ENCODE data around the gene SPSB3.

The SPSB3 gene

DNA sequence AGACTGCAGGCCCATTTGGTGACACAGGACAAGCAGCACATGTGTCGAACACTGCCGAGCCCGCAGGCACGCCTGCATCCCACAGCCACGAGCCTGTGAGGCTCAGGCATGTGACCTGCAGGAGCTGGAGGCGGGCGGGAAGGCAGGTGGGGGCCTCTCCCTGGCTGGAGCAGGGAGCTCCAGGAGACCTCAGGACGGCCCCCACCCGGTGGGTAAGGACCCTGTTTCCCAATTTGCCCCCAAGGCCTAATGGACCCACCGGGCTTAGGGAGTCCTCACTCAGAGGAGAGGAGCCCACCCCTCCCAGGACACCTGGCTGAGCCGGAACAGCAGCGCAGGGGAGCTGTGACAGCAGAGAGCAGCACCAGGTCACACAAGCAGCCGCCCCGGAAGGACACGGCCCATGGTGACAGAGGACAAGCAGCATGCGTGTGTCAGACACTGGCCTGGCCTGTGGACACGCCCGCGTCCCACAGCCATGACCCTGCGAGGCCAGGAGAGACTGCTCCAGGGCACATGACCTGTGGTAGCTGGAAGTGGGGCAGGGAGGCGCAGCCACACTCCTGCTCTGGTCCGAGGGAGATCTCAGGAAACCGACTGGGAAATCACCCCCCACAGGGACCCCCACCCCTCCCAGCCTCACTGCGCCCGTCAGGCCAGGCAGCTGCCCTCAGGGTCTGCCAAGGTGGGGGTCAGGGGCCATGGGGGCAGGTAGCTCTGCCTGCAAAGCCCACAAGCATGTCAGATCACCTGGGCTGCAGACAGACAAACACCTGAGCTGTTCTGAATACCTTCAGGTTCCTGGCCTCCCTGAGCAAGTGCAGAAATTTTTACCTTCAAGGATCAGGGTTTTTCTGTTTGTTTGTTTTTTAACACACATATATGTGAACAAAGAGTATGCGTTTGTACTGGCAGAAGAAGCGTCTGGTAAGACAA is 2.4 kb downstream of the SPSB3 start:
- no peaks in the 10 kb centered on the region for H3K27me3 ChIP-seq (ENCODE audit: insufficient read depth, low read length)
- H3K4me3 ChIP-seq (ENCODE audit: low read length), result no peak overlapping the region
- H3K36me3 ChIP-seq (ENCODE audit: insufficient read depth, low read length), result peaks cover 46% of the 10 kb centered on the region
- no peak overlapping the region for H2AFZ ChIP-seq (ENCODE audit: low read depth, low read length)
- H3K9me3 ChIP-seq (ENCODE audit: low read length), result no peaks in the 10 kb centered on the region
- peaks cover 16% of the 10 kb centered on the region for H3K4me1 ChIP-seq (ENCODE audit: insufficient read depth, low read length)

DNA sequence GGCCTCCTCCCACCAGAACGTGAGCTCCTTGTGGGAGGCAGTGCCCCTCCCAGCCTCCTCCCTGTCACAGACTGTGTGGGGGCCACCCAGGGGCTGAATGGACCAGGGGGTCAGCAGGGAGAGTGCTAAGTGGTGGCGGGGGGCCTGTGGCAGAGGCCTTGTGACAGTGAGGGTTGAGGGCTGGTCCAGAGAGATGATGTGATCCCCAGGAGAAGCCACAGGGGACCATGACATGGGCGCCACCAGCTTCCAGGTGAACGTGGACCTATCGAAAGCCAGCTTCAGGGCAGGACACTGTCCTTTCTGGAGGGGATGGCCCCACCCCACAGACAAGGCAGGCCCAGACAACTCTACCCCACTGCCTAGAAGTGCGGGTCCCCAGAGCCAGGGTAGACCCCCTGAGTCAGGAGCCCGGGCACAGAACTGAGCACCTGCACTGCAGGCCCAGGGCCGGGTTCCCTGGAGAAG is 3.1 kb downstream of the SPSB3 start:
- H2AFZ ChIP-seq (ENCODE audit: low read depth, low read length), result no peak overlapping the region
- H3K27me3 ChIP-seq (ENCODE audit: insufficient read depth, low read length), result no peaks in the 10 kb centered on the region
- peaks cover 46% of the 10 kb centered on the region for H3K36me3 ChIP-seq (ENCODE audit: insufficient read depth, low read length)
- H3K4me1 ChIP-seq (ENCODE audit: insufficient read depth, low read length), result peaks cover 21% of the 10 kb centered on the region
- no peaks in the 10 kb centered on the region for H3K9me3 ChIP-seq (ENCODE audit: low read length)
- H3K4me3 ChIP-seq (ENCODE audit: low read length), result no peak overlapping the region

DNA sequence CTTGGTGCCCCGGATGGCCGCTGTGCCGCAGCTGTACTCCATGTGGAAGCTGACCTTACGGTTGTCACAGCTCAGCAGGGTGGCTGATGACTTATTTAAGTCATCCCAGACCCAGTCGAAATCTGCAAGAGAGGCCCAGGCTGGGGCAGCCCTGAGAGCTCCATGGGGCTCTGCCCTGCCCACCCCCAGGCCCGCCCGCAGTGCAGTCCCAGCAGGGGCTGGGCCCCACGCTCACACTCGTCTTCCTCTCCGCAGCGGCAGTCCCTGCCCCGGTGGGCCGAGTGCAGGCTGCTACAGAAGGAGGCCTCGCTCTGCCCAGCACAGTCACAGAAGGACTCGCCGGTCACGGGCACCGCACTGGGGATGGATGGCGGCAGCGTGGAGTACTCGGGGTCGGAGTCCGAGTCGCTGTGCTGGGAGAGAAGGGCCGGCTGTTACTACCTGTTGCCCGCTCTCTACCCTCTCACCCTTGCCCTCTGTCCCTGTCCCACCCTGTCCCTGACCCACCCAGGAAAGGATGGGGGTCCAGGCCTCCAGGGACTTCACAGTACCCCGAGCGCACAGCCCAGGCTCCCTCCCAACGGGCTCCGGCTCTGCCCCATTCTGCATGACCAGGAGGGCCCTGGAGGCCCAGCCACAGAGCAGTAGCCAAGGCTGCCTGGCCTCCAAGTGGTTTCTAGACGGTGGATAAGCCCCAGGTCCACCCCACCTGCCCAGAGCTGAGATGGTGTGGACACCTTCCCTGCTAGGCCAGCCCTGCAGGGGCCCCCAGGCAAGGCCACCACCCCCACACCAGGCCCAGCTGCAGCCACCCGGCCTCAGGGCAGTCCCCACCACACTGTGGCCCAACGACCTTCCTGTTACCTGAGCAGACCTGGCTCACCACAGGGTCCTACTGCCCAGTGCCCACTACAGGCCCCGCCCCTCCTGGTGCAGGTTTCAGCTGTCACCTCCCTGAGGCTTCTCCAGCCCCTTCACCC is 3.9 kb downstream of the SPSB3 start:
- H3K4me3 ChIP-seq (ENCODE audit: low read length), result no peak overlapping the region
- H3K36me3 ChIP-seq (ENCODE audit: insufficient read depth, low read length), result peaks cover 46% of the 10 kb centered on the region
- no peak overlapping the region for H2AFZ ChIP-seq (ENCODE audit: low read depth, low read length)
- H3K4me1 ChIP-seq (ENCODE audit: insufficient read depth, low read length), result peaks cover 23% of the 10 kb centered on the region
- no peaks in the 10 kb centered on the region for H3K9me3 ChIP-seq (ENCODE audit: low read length)
- no peaks in the 10 kb centered on the region for H3K27me3 ChIP-seq (ENCODE audit: insufficient read depth, low read length)

DNA sequence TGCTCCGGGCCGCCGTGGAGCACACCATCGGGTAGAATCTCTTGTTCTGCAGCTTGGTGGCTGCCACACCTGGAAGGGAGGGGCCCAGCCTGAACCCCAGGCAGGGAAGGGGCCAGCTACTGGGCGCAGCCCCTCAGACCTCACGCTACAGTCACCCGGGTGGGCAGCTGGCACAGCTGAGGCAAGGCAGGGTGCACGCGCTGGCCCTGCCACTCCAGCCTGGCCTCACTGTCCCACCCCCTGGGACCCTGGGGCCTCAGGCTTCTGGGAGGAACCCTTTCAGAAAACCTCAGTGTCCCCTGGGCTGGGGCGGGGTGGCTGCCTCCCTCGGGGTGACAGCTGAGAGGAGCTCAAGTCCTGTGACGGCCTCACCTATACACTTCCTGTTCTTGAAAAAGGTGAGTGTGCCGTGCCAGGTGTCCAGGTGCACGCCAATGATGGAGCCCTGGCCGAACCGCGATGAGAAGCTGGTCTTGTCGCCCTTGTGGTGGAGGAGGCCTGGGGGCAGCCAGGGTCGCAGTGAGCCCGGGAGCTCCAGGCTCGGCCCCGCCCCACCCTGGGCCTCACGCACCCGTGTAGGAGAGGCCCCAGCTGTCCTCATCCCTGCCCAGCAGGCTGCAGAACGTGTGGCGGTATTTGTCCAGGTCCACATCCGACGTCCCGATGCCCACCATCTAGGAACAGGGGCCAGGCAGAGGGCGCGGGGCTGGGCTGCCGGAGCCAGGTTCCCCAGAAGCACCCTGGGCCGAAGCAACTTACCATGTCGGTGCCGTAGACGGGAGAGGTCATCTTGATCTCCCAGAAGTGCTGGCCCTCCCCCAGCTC is 4.8 kb downstream of the SPSB3 start:
- no peak overlapping the region for H2AFZ ChIP-seq (ENCODE audit: low read depth, low read length)
- H3K4me1 ChIP-seq (ENCODE audit: insufficient read depth, low read length), result peaks cover 23% of the 10 kb centered on the region
- peaks cover 46% of the 10 kb centered on the region for H3K36me3 ChIP-seq (ENCODE audit: insufficient read depth, low read length)
- H3K9me3 ChIP-seq (ENCODE audit: low read length), result no peaks in the 10 kb centered on the region
- H3K27me3 ChIP-seq (ENCODE audit: insufficient read depth, low read length), result no peaks in the 10 kb centered on the region
- H3K4me3 ChIP-seq (ENCODE audit: low read length), result no peak overlapping the region

DNA sequence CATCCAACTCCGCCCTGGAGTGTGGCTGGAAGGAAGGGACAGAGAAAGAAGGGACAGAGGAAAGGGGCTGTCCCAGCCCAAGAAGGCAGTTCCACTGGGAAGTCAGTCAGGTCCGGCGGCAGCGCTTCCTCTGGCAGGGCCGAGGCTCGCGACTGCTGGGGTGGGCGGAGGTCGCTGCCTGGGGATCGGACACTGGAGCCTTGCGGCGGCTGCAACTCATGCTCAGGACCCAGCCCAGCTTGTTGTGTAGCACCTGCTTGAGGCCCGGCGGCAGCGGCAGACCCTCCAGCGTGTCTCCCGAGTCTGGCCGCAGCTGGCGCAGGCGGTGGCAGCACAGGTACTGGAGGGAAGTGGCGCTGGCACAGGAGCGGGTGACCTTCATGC is 5.4 kb downstream of the SPSB3 start:
- Histone ChIP-seq H3K27me3 (ENCODE audit: insufficient read depth, low read length) (no peaks in the 10 kb centered on the region), H2AFZ (ENCODE audit: low read depth, low read length) (no peak overlapping the region), H3K9me3 (ENCODE audit: low read length) (no peaks in the 10 kb centered on the region), H3K36me3 (ENCODE audit: insufficient read depth, low read length) (peaks cover 46% of the 10 kb centered on the region), H3K4me3 (ENCODE audit: low read length) (no peak overlapping the region), H3K4me1 (ENCODE audit: insufficient read depth, low read length) (peaks cover 28% of the 10 kb centered on the region)

DNA sequence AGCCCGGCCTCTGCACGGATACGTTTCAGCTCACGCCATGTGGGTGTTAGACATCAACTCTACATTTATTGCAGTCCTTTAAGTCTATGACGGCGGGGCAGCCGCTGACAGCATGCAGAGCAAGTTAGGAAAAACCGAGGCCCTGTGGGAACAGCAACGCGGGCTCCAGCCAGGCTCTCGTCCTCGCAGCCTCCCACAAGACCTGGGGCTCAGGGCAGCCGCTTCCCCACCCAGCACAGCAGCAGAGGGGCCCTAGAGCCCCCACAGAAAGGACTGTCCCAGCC is 5.8 kb downstream of the SPSB3 start:
- Histone ChIP-seq H3K36me3 (ENCODE audit: insufficient read depth, low read length) (peaks cover 46% of the 10 kb centered on the region), H3K27me3 (ENCODE audit: insufficient read depth, low read length) (no peaks in the 10 kb centered on the region), H3K4me1 (ENCODE audit: insufficient read depth, low read length) (peaks cover 28% of the 10 kb centered on the region), H2AFZ (ENCODE audit: low read depth, low read length) (no peak overlapping the region), H3K9me3 (ENCODE audit: low read length) (no peaks in the 10 kb centered on the region), H3K4me3 (ENCODE audit: low read length) (no peak overlapping the region)

DNA sequence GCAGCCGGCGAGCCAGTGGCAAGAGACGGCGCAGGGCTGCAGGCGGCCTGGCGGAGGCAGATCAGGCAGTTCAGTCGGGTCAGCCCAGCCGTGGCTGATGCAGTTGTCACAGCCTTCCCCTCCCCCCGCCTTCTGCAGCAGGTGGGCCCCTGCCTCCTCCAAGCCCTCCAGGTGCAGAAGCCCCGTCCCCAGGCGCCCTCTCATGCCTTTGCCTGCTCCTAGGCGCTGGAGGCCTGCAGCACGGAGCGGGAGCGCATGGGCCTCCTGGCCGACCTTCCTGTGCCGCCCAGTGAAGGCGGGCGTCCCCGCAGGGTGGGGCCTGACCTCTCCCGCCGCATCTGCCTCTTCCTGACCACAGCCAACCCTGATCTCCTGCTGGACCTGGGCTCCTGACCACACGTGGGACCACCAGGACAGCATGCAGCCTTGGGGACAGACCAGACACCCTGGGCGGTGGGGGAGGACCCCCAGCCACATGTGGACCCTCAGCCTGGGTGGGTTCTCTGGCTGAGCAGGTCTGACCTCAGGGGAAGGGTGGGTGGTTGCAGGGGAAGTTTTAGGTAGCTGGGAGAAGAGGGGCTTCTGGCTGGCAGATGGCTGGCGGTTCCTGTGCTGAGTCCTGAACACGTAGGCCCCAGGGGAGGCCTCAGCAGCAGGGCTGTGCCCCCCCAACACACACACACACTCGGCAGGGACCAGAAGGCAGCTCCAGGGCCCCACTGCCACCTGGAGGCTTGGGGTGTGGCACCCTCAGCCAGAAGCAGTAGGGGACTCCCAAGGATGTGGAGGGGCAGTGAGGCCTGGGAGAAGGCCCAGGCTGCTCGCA is 6.3 kb downstream of the SPSB3 start:
- Histone ChIP-seq H3K4me3 (ENCODE audit: low read length) (no peak overlapping the region), H3K27me3 (ENCODE audit: insufficient read depth, low read length) (no peaks in the 10 kb centered on the region), H3K9me3 (ENCODE audit: low read length) (no peaks in the 10 kb centered on the region), H3K4me1 (ENCODE audit: insufficient read depth, low read length) (peaks cover 22% of the 10 kb centered on the region), H2AFZ (ENCODE audit: low read depth, low read length) (no peak overlapping the region), H3K36me3 (ENCODE audit: insufficient read depth, low read length) (peaks cover 44% of the 10 kb centered on the region)

DNA sequence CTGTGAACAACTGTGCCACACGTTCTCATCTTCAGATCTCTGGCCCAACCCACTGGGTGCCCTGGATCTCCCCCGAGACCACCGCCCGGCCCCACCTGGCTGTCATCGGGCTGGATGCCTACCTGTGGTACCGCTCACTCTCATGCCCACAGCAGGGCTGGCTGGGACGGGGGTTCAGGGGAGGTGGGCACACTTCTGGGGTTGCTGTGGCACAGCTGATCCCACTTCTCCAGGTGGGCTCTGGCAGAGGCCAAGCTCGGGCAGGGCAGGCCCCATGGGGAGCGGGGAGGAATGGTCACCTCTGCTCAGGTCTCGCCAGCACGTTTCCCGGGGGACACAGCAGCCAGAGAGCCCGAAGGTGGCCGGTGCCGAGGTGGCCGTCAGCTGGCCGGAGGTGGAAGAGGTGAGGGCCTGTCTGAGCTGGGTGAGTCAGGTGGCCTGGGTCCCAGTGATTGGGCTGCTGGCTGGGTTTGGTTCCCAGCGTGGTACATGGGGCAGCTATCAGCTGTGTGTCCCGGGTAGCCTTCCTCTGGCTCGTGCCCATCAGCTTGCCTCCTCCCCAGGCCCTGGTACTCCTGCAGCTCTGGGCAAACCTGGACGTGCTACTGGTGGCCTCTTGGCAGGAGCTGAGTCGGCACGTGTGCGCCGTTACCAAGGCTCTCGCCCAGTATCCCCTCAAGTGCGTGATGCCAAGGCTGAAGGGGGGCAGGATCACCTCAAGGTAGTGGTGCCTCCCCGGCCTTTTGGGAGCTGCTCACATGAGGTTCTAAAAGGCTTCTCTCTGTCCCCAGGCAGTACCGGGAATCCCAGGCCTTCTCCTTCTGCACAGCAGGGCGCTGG is 7.1 kb downstream of the SPSB3 start:
- Histone ChIP-seq H3K9me3 (ENCODE audit: low read length) (no peaks in the 10 kb centered on the region), H3K27me3 (ENCODE audit: insufficient read depth, low read length) (no peaks in the 10 kb centered on the region), H2AFZ (ENCODE audit: low read depth, low read length) (no peak overlapping the region), H3K36me3 (ENCODE audit: insufficient read depth, low read length) (peaks cover 42% of the 10 kb centered on the region), H3K4me1 (ENCODE audit: insufficient read depth, low read length) (peaks cover 19% of the 10 kb centered on the region), H3K4me3 (ENCODE audit: low read length) (no peak overlapping the region)

DNA sequence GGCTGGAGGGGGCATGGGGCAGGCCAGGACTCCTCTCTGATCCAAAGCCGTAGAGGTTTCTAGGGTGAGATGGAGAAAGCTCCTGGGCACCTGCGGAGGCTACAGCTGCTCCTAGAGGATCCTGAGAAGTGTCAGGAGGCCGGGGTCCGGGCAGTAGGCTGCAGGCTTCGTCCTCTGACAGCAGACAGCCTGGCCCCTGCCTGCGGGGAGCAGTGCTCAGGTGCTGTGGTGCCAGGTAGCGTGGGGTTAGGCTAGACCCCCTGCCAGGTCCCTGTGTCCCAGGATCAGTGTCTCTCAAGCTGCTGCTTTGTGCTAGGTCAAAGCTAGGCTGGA is 8.0 kb downstream of the SPSB3 start:
- H3K4me1 ChIP-seq (ENCODE audit: insufficient read depth, low read length), result peaks cover 19% of the 10 kb centered on the region
- no peaks in the 10 kb centered on the region for H3K27me3 ChIP-seq (ENCODE audit: insufficient read depth, low read length)
- H3K9me3 ChIP-seq (ENCODE audit: low read length), result no peaks in the 10 kb centered on the region
- no peak overlapping the region for H2AFZ ChIP-seq (ENCODE audit: low read depth, low read length)
- H3K4me3 ChIP-seq (ENCODE audit: low read length), result peak overlapping the region; percentile 87
- peaks cover 41% of the 10 kb centered on the region for H3K36me3 ChIP-seq (ENCODE audit: insufficient read depth, low read length)

DNA sequence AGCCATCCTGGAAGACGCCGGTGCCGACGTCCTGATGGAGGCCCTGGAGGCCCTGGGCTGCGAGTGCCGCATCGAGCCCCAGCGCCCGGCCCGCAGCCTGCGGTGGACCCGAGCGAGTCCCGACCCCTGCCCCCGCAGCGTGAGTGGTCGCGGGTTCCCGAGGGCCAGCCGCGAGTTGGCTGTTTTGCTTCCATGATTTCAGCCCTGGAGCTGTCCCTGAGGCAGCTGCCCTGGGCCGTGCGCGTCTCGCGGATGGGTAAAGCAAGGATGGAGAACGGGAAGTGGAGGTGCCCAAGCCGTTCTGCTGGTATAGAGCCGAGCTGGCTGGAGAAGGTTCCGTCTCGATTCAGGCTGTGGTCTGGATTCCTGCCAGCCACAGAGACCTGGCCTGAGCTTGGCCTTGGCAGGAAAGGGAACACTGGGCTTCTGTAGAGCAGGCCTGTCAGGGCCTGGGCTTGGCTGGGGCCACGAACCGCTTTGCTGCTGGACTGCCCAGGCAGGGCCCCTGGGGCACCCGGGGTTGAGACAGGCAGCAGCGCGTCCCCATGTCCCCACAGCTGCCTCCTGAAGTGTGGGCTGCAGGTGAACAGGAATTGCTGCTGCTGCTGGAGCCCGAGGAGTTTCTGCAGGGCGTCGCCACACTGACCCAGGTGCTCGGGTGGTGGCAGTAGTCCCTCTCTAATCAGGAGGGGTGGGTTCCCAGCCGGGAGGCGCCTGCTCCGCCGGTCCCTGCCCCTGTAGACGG is 8.5 kb downstream of the SPSB3 start:
- Histone ChIP-seq H3K4me1 (ENCODE audit: insufficient read depth, low read length) (peaks cover 19% of the 10 kb centered on the region), H3K36me3 (ENCODE audit: insufficient read depth, low read length) (peaks cover 41% of the 10 kb centered on the region), H3K27me3 (ENCODE audit: insufficient read depth, low read length) (no peaks in the 10 kb centered on the region)

More for the DNA sequence above, 8.5 kb downstream of the SPSB3 start:
- Histone ChIP-seq H2AFZ (ENCODE audit: low read depth, low read length) (peak overlapping the region; percentile 54), H3K9me3 (ENCODE audit: low read length) (no peaks in the 10 kb centered on the region), H3K4me3 (ENCODE audit: low read length) (peak overlapping the region; percentile 87)
